Mesenchymal stem cell (in vitro differentiated cells and primary cell): ENCODE data around the gene SCGB1D4.
"Not testable (repeated sequence)": the region's sequence is repeated elsewhere in the genome, so short reads cannot be mapped to it uniquely, and the experiment has no call there.

Source experiments
- DNase-seq: peaks from one replicate; pipeline ENCODE4 v3.0.0-alpha.2; 2013
- H2AFZ ChIP-seq: one replicate; pipeline ENCODE4 v1.6.1; 2013; ENCODE audit warnings: low read depth, mild to moderate bottlenecking, control low read depth, inconsistent platforms, low read length, moderate library complexity
- H2AK5ac ChIP-seq: 2 replicates; pipeline ENCODE4 v1.6.1; 2013; ENCODE audit warnings: low read length, moderate library complexity, mild to moderate bottlenecking, inconsistent platforms; ENCODE audit not compliant: severe bottlenecking
- H2BK120ac ChIP-seq: one replicate; pipeline ENCODE4 v1.6.1; 2013; ENCODE audit warnings: low read depth, mild to moderate bottlenecking, inconsistent platforms, low read length, moderate library complexity
- H2BK12ac ChIP-seq, 2 experiments: one replicate each; pipeline ENCODE4 v1.6.1; 2013; ENCODE audit warnings: inconsistent platforms in 2 of 2, low read length in 2 of 2, mild to moderate bottlenecking in 2 of 2, moderate library complexity in 2 of 2, control low read depth in 1 of 2
- H2BK15ac ChIP-seq: one replicate; pipeline ENCODE4 v1.6.1; 2013; ENCODE audit warnings: mild to moderate bottlenecking, low read depth, inconsistent platforms; ENCODE audit not compliant: poor library complexity, severe bottlenecking
- H2BK5ac ChIP-seq: 2 replicates; pipeline ENCODE4 v1.6.1; 2013; ENCODE audit warnings: low read depth, mild to moderate bottlenecking, low read length, control low read depth, inconsistent platforms; ENCODE audit not compliant: poor library complexity, severe bottlenecking
- H3K14ac ChIP-seq, 2 experiments: one replicate each; pipeline ENCODE4 v1.6.1; 2013; ENCODE audit warnings: inconsistent platforms in 2 of 2, low read length in 2 of 2, control low read depth in 1 of 2, mild to moderate bottlenecking in 1 of 2, moderate library complexity in 1 of 2
- H3K18ac ChIP-seq, 2 experiments: one replicate each; pipeline ENCODE4 v1.6.1; 2013; ENCODE audit warnings: inconsistent platforms in 2 of 2, low read length in 2 of 2, control low read depth in 1 of 2, low read depth in 1 of 2, mild to moderate bottlenecking in 1 of 2
- H3K23ac ChIP-seq, 2 experiments: one replicate each; pipeline ENCODE4 v1.6.1; 2013; ENCODE audit warnings: inconsistent platforms in 2 of 2, low read length in 2 of 2, mild to moderate bottlenecking in 2 of 2, moderate library complexity in 2 of 2, control low read depth in 1 of 2
- H3K27ac ChIP-seq: 2 replicates; pipeline ENCODE4 v1.5.1; 2013; ENCODE audit warnings: mild to moderate bottlenecking, moderate library complexity, low read length, control low read depth, inconsistent platforms; ENCODE audit not compliant: poor library complexity, severe bottlenecking
- H3K27me3 ChIP-seq, 2 experiments: 2 replicates each; pipeline versions ENCODE4 v1.6.1 to v1.7.0; 2013; ENCODE audit warnings: low read length in 2 of 2, mild to moderate bottlenecking in 2 of 2, moderate library complexity in 2 of 2, control low read depth in 1 of 2, inconsistent platforms in 1 of 2; ENCODE audit not compliant: control insufficient read depth in 1 of 2, insufficient read depth in 1 of 2
- H3K36me3 ChIP-seq, 2 experiments: 2 replicates each; pipeline versions ENCODE4 v1.6.1 to v1.7.0; 2013; ENCODE audit warnings: low read length in 2 of 2, control low read depth in 1 of 2, inconsistent platforms in 1 of 2, low read depth in 1 of 2, mild to moderate bottlenecking in 1 of 2; ENCODE audit not compliant: insufficient read depth in 2 of 2, control insufficient read depth in 1 of 2
- H3K4ac ChIP-seq, 2 experiments: one replicate each; pipeline ENCODE4 v1.6.1; 2013; ENCODE audit warnings: inconsistent platforms in 2 of 2, low read length in 2 of 2, mild to moderate bottlenecking in 2 of 2, moderate library complexity in 2 of 2, control low read depth in 1 of 2, low read depth in 1 of 2
- H3K4me1 ChIP-seq: 2 replicates; pipeline ENCODE4 v1.6.1; 2013; ENCODE audit warnings: low read depth, low read length, control low read depth; ENCODE audit not compliant: control insufficient read depth, insufficient read depth
- H3K4me2 ChIP-seq: 2 replicates; pipeline ENCODE4 v1.6.1; 2013; ENCODE audit warnings: low read length, mild to moderate bottlenecking, inconsistent platforms; ENCODE audit not compliant: poor library complexity, severe bottlenecking
- H3K4me3 ChIP-seq, 2 experiments: 2 replicates each; pipeline versions ENCODE4 v1.5.1 to v1.7.0; 2013; ENCODE audit warnings: low read length in 2 of 2, mild to moderate bottlenecking in 2 of 2, control low read depth in 1 of 2, low read depth in 1 of 2; ENCODE audit not compliant: insufficient read depth in 1 of 2
- H3K79me1 ChIP-seq: replicated peaks from 2 replicates; pipeline ENCODE4 v1.6.1; 2013; ENCODE audit warnings: mild to moderate bottlenecking, control low read depth, low read length, inconsistent platforms; ENCODE audit not compliant: poor library complexity, severe bottlenecking
- H3K9ac ChIP-seq: 2 replicates; pipeline ENCODE4 v1.7.0; 2013; ENCODE audit warnings: mild to moderate bottlenecking, low read length, moderate library complexity
- H3K9me3 ChIP-seq: 2 replicates; pipeline ENCODE4 v1.7.0; 2013; ENCODE audit warnings: mild to moderate bottlenecking, low read length; ENCODE audit not compliant: control insufficient read depth
- H4K8ac ChIP-seq: one replicate; pipeline ENCODE4 v1.6.1; 2013; ENCODE audit warnings: inconsistent platforms, mild to moderate bottlenecking, low read length, moderate library complexity
- H4K91ac ChIP-seq: one replicate; pipeline ENCODE4 v1.6.1; 2013; ENCODE audit warnings: mild to moderate bottlenecking, low read length, inconsistent platforms
- WGBS: methylation state at CpG from one replicate; pipeline ENCODE4 v1.1.7; 2013; ENCODE audit warnings: mixed read lengths; 5-methylcytosine and 5-hydroxymethylcytosine counted together

Gene SCGB1D4

DNA sequence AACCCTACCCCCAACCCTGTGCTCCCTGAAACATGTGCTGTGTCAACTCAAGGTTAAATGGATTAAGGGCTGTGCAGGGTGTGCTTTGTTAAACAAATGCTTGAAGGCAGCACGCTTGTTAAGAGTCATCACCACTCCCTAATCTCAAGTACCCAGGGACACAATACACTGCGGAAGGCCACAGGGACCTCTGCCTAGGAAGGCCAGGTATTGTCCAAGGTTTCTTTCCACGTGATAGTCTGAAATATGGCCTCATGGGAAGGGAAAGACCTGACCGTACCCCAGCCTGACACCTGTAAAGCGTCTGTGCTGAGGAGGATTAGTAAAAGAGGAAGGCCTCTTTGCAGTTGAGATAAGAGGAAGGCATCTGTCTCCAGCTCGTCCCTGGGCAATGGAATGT is 27.8 kb upstream of the SCGB1D4 start:
- H2BK12ac ChIP-seq = not testable (repeated sequence)

DNA sequence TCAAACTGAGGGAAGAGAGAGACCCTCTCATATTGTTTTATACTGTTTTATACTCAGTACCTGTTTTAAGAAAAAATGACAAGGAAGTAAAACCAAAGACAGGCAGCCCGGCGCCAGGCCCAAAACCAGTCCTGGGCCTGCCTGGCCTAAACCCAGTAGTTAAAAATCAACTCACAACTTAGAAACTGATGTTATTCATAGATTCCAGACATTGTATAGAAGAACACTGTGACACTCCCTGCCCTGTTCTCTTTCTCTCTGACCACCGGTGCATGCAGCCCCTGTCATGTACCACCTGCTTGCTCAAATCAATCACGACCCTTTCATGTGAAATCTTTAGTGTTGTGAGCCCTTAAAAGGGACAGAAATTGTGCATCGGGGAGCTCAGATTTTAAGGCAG is 26.9 kb upstream of the SCGB1D4 start:
- not testable (repeated sequence) for H3K4me3 ChIP-seq, H3K23ac ChIP-seq, H3K9me3 ChIP-seq, H2BK15ac ChIP-seq, H2AFZ ChIP-seq, H2BK120ac ChIP-seq, H3K79me1 ChIP-seq, H3K36me3 ChIP-seq, H4K8ac ChIP-seq, H2AK5ac ChIP-seq, DNase-seq, H3K14ac ChIP-seq, H3K18ac ChIP-seq, H3K4me1 ChIP-seq, H3K4me2 ChIP-seq, H4K91ac ChIP-seq, H2BK12ac ChIP-seq, H2BK5ac ChIP-seq, H3K9ac ChIP-seq, H3K4ac ChIP-seq
- WGBS = 69% methylated on average over 4 of the region's 5 CpGs
- Histone ChIP-seq H3K27me3 (peaks cover 8 to 36% of the 10 kb centered on the region in 2 experiments), H3K27ac (peak overlapping the region; percentile 51)

More for the DNA sequence above, 27.8 kb upstream of the SCGB1D4 start:
- not testable (repeated sequence) for H4K8ac ChIP-seq, DNase-seq, H3K23ac ChIP-seq, H3K4me1 ChIP-seq, H2AK5ac ChIP-seq, H3K4me3 ChIP-seq, H3K9ac ChIP-seq, H2BK120ac ChIP-seq, H3K14ac ChIP-seq, H2BK15ac ChIP-seq, H3K4me2 ChIP-seq, H3K27ac ChIP-seq, H3K4ac ChIP-seq, H3K79me1 ChIP-seq, H4K91ac ChIP-seq, H3K36me3 ChIP-seq, H2AFZ ChIP-seq, H3K18ac ChIP-seq, H3K9me3 ChIP-seq, H2BK5ac ChIP-seq
- H3K27me3 ChIP-seq = peaks cover 0 to 35% of the 10 kb centered on the region in 2 experiments
- WGBS = 9% methylated on average over 5 of the region's 6 CpGs

DNA sequence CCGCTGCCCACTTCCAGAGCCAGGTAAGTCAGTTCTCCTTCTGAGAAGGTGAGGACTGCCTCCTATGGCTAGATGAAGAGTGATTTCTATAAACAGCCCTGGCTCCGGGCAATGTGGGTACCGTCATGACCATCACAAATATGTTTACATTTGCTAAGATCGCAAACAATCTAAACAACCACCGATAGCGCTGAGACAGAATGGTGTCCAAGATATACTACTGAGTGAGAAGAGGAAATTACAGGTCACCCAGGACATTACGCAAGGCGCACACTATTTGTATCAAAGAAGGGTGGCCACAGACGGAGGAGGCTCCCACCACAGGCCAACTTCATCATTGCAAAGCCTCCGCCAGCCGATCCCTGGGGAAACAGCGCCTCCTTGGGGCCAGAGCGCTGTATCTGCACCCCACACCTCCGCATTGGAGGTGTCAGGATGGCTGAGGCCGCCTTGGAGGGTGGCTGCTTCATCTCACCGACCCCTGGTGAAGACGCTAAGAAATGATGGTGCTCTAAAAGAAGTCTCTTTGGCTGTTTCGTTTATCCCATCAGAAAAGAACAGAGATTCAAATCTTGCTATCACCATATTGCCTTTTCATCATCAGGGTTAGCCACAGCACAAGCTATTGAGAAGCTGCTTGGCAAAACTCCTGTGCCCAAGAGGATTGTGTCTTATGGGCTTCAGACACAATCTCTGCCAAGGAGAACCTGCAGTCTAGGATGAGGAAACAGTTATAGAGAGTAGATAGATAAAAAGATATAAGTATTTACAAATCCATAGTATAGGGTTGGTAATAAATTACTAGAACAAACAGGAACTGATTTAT is 26.1 kb upstream of the SCGB1D4 start:
- Histone ChIP-seq H2BK5ac (no peak overlapping the region), H3K18ac (no peak overlapping the region), H3K79me1 (no peaks in the 10 kb centered on the region), H3K4me3 (no peak overlapping the region), H3K9ac (no peak overlapping the region), H2AFZ (no peak overlapping the region), H3K9me3 (no peaks in the 10 kb centered on the region), H3K14ac (no peak overlapping the region), H2BK15ac (no peak overlapping the region), H3K4ac (no peak overlapping the region), H3K27ac (no peak overlapping the region), H2BK120ac (no peak overlapping the region), H2AK5ac (no peak overlapping the region), H3K27me3 (peaks cover 8 to 39% of the 10 kb centered on the region in 2 experiments), H3K4me2 (no peak overlapping the region), H4K91ac (no peak overlapping the region), H3K4me1 (peaks cover 5% of the 10 kb centered on the region), H2BK12ac (no peak overlapping the region), H3K23ac (no peak overlapping the region), H4K8ac (no peak overlapping the region), H3K36me3 (no peaks in the 10 kb centered on the region)
- DNase-seq = peak; percentile 12
- 51% methylated on average over 18 of the region's 18 CpGs for WGBS

DNA sequence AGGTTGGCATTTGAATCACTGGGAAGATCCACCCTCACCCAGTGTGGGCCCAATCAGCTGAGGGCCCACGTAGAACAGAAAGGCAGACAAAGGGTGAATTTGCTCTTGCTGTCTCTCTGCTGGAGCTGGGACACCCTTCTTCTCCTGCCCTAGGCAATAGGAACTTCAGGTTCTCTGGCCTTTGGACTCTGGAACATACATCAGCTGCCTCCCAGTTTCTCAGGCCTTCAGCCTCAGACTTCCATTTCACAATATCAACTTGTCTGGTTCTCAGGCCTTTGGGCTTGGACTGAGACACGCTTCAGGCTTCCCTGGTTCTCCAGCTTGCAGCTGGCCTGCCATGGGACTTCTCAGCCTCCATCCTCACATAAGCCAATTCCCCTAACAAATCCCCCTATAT is 23.6 kb upstream of the SCGB1D4 start:
- Histone ChIP-seq H3K27me3 (peaks cover 9 to 38% of the 10 kb centered on the region in 2 experiments), H2AFZ (no peak overlapping the region), H4K8ac (no peak overlapping the region), H2BK5ac (no peak overlapping the region), H3K79me1 (no peaks in the 10 kb centered on the region), H3K9me3 (no peaks in the 10 kb centered on the region), H2BK15ac (no peak overlapping the region), H3K4me3 (no peak overlapping the region), H3K9ac (no peak overlapping the region), H3K18ac (no peak overlapping the region), H3K23ac (no peak overlapping the region), H2AK5ac (no peak overlapping the region), H3K27ac (no peak overlapping the region), H3K14ac (no peak overlapping the region), H2BK120ac (no peak overlapping the region), H2BK12ac (no peak overlapping the region), H3K4me1 (peaks cover 5% of the 10 kb centered on the region), H3K4ac (no peak overlapping the region), H3K4me2 (no peak overlapping the region), H4K91ac (no peak overlapping the region), H3K36me3 (no peaks in the 10 kb centered on the region)
- WGBS = 61% methylated on average over 2 of the region's 2 CpGs
- DNase-seq = no peak
